ENCODE measurements around the gene OR6C70.

DNA sequence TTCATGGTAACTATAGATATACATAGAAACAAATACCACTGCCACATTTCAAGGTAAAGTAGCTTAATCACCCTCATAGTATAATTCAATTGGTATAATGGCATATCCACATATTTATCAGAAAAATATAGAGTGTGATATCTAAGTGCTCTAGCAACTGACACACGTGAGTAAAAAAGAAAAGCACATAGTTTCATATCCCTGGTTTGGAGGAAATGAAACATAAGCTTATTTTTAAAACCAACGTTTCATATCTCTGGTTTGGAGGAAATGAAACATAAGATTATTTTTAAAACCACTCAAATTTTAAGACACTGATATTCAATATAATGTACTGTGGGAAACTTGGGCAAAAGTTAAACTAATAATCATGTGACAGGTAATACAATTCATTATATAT, 2.1 kb downstream of the OR6C70 start:
- no peak for TF ChIP-seq GATA3 (IDR thresholded peaks at IDR 0.05; ENCODE audit: low read depth, low read length)
- TF ChIP-seq GATA2 (IDR thresholded peaks at IDR 0.05; ENCODE audit: low read depth, low read length) = no peak
